ENCODE results near the gene ELF5.

The ELF5 gene

GRCh38 chr11:34437224-34438125, 76.1 kb downstream of the ELF5 start:
- DNase-seq (ENCODE audit: extremely low read depth, low read depth), result no peak
- TF ChIP-seq CTCF (IDR thresholded peaks at IDR 0.05; ENCODE audit: low read depth, low read length), result no peak

GRCh38 chr11:34433899-34434298, 79.7 kb downstream of the ELF5 start:
- TF ChIP-seq CTCF (IDR thresholded peaks at IDR 0.05; ENCODE audit: low read depth, low read length), result no peak
- DNase-seq (ENCODE audit: extremely low read depth, low read depth), result no peak

GRCh38 chr11:34432822-34433221, 80.8 kb downstream of the ELF5 start:
- no peak for TF ChIP-seq CTCF (IDR thresholded peaks at IDR 0.05; ENCODE audit: low read depth, low read length)
- no peak for DNase-seq (ENCODE audit: extremely low read depth, low read depth)

GRCh38 chr11:34431979-34432378, 81.6 kb downstream of the ELF5 start:
- DNase-seq (ENCODE audit: extremely low read depth, low read depth), result no peak
- TF ChIP-seq CTCF (IDR thresholded peaks at IDR 0.05; ENCODE audit: low read depth, low read length), result no peak
